Prostate gland (tissue), 2 donors: Measurements from ENCODE around the gene RPL11.

Experiments
- CTCF ChIP-seq, 4 experiments: fragments of 200-600 bp in 2 of 4; fragments of 450-650 bp in 2 of 4; sonication (generic) in 2 of 4; IDR thresholded peaks; 1 replicate in 3 of 4; 2 replicates in 1 of 4; pipeline ENCODE4 v1.5.1; 2016 to 2019; ENCODE audit warnings: antibody characterized with exemption in 4 of 4, mild to moderate bottlenecking in 2 of 4, moderate library complexity in 2 of 4
- POLR2A ChIP-seq: fragments of 450-650 bp; IDR thresholded peaks from one replicate; pipeline ENCODE4 v1.6.1; 2016; ENCODE audit warnings: antibody characterized with exemption, mild to moderate bottlenecking

- TF ChIP-seq CTCF (IDR thresholded peaks at IDR 0.05) (no peak), POLR2A (no peak)
These were observed 17.6 kb downstream of the RPL11 start for GRCh38 chr1:23709229-23709628.
